ENCODE data around the gene SDSL.
A peak's percentile ranks its signal among the peaks of the same experiment; 100 is the strongest.

The SDSL gene

DNA sequence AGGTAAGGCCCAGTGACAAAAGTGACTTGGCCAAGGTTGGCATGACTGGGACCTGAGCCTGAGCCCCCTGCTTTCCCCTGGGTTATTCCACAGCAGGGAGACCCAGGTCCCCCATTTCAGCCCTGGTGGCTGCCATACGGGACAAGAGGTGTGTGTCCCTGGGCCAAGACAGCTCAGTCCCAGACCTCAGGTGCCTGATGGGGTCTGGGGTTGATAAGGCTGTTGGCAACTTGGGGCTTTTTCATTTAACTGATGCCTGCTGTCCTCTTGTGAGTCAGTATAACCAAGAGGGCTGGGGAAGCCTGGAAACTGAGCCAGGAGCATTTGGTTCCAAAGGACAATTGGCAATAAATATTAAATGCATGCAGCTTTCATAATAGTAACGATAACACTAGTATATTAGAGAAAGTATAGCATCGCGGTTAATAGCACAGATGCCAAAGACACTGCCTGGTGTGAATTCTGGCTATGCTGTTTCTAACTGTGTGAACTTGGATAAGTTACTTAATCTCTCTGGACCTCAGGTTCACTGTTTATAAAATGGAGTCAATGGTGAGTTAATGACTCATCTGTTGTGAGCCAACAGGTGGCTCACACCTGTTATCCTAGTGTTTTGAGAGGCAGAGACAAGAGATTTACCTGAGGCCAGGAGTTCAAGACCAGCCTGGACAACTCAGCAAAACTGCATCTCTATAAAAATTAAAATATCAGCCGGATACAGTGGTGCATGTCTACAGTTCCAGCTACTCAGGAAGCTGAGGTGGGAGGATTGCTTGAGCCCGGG, 898 bp downstream of the SDSL start:
- no peak for DNase-seq

DNA sequence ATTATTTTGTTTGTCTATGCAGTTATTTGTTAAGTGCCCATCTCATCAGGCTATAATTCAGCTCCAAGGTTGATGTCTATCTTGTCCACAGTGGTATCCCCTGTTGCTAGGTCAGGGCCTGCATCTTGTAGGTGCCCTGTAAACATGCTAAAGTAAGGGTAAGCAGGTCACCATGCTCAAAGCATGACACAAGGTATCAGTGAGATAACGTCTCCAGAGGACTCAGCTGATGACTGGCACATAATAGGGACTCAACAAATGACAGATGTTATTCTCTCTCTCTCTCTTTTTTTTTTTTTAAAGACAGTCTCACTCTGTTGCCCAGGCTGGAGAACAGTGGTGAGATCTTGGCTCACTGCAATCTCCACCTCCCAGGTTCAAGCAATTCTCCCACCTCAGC, 2.3 kb downstream of the SDSL start:
- no peak for DNase-seq

DNA sequence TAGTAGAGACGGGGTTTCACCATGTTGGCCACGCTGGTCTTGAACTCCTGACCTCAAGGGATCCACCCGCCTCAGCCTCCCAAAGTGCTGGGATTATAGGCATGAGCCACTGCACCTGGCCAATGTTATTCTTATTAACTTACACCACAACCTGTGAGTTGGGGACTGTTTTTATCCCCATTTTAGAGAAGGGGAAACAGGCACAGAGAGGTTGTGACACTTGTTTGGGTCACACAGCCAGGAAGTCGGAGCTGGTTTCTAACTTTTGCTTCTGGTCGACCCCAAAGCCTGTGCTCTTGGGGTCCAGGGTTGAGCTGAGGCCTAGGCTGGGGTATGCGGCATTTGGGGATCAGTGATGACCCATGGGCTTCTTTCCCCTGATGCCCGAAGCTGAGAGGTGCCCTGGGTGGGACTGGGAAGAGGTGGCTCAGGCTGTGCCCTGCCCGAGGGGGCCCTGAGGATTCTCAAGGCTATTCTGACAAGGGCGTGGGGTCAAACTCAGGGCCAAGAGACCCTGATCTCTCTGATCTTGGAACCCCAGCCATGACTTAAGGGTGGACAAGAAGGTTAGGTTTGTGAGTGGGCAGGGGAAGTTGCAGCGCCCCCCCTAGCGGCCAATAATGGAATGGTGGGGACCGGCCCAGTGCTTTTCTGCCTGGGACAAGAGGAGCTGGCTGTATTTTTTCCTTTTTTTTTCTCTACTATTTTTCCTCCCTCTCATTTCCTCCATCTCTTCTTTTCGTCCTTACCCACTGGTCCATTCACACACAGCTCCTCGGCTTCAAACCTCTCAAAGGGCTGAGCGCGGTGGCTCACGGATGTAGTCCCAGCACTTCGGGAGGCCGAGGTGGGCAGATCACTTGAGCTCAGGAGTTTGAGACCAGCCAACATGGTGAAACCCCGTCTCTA, 3.0 kb downstream of the SDSL start:
- peak; percentile 17 for DNase-seq

DNA sequence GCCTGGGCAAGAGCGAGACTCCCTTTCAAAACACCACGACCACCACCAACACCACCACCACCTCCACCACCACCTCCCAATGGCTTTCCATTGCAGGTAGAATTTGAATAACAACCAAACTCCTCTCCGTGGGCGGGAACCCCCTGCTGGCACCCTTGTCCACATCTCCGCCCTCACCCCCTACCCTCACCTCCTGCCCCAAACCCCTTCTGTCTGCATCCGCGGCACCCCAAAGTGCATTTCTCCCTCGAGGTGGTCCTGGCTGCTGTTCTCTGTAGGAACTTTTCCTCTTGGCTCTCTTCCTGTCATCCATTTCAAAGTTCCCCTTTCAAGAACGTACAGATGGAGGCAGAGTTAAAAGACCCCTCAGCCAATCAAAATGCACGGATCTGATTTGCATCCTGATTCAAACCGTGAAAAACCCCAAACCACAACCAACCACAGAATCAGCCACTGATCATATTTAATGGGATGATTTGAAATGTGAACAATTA, 3.8 kb downstream of the SDSL start:
- no peak for DNase-seq

DNA sequence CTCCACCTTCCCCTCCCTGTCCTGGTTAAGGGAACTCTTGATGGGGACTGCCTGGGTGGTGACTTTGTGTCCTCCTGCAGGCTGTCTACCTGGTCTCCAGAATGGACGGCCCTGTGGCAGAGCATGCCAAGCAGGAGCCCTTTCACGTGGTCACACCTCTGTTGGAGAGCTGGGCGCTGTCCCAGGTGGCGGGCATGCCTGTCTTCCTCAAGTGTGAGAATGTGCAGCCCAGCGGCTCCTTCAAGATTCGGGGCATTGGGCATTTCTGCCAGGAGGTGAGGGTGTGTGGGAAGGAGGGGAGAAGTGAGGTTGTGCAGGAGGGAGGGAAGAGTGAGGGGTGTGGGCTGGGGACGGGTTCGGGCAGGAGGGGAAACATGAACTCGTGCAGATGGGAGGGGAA, 5.7 kb downstream of the SDSL start:
- no peak for DNase-seq

DNA sequence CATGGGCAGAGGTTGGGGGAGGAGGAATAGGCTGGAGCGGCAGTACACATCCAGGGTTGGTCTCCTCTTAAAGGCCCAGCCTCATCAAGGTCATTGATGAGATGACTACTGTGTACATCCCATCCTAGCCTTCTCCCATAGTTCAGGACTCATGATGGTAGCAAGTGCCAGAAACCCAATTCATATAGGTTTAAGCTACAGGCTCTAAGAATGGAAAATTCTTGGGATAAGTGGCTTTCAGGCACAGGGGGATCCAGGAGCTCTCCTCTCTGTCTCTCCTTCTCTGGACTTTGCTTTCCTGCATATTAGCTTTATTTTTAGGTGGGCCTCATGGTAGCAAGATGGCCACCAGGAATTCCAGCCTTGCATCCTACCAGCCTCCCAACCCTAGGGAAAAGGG, 6.3 kb downstream of the SDSL start:
- no peak for DNase-seq

DNA sequence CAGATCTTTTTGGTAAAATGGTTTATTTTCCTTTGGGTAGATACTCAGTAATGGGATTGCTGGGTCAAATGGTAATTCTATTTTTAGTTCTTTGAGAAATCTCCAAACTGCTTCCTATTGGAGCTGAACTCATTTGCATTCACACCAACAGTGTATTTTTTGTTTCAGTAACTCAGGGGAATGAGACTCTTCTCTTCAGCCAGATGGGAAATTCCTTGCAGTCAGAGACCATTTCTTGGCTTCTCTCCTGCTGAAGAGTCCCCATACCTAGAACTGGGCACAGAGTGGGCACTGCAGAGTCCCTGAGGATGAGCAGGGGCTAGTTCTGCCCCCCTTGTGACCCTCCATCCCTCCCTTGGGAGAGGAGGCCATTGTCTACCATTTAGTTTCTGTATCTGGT, 10.8 kb downstream of the SDSL start:
- DNase-seq = no peak

DNA sequence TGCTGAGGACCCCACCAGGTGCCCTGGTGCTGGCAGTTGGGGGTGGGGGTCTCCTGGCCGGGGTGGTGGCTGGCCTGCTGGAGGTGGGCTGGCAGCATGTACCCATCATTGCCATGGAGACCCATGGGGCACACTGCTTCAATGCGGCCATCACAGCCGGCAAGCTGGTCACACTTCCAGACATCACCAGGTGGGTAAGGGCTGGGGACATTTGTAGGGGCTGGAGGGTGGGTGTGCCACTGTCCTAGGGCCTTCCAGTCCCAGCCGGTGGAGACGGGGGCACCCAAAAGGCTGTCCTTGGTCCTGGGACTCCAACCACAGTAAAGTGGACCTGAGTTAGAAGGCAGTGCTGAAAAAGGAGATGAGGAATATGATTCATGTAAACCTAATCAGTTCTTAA, 13.2 kb downstream of the SDSL start:
- DNase-seq = no peak

DNA sequence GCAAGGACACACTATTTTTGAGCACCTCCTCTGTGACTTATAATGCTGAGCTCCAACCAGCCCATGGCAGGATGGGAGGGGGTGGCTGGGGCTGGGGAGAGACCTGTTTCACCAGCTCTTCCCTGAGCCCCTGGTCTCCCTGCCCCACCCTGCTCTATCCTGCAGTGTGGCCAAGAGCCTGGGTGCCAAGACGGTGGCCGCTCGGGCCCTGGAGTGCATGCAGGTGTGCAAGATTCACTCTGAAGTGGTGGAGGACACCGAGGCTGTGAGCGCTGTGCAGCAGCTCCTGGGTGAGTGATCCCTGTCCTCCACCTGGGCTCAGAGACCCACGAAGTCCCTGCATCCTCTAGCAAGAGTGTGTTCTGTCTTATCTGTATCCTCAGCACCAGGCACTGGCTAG, 14.4 kb downstream of the SDSL start:
- no peak for DNase-seq

DNA sequence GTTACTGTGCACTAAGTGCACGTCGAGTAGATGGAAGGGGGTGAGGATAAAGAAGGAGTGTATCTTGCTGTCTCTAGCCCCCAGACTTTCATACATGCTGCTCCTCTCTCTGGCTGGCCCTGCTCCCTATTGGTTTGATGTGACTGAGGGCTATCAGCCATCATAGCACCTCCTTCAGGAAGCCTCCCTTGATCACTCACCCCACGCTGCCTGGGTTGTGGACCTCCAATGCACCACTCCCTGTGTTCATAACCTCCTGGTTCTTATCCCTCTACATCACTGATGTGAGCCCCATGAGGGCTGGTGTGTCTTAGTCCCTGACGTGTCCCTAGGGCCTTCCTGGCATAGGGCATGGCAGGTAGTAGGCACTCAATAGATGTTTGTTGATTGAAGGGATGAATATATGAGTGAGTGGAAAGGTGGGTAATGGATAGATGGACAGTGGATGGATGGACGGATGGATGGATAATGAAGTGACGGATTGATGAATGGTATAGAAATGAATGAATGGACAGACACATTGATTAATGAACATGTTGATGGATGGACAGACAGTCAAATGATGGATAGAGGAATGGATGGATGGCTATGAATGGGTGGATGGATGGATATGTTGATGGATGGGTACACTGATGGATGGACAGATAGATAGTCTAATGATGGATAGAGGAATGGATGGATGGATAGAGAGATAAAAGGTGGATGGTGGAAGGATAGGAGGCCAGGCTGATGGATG, 15.0 kb downstream of the SDSL start:
- DNase-seq = no peak

DNA sequence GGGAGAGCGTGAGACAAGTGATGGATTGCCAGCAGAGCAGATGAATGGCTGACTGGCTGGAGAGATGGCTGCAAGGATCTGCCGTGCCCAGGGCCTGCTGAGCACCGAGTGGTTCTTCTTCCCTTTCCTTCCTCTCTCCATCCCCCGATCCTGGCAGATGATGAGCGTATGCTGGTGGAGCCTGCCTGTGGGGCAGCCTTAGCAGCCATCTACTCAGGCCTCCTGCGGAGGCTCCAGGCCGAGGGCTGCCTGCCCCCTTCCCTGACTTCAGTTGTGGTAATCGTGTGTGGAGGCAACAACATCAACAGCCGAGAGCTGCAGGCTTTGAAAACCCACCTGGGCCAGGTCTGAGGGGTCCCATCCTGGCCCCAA, 15.5 kb downstream of the SDSL start:
- DNase-seq = no peak

DNA sequence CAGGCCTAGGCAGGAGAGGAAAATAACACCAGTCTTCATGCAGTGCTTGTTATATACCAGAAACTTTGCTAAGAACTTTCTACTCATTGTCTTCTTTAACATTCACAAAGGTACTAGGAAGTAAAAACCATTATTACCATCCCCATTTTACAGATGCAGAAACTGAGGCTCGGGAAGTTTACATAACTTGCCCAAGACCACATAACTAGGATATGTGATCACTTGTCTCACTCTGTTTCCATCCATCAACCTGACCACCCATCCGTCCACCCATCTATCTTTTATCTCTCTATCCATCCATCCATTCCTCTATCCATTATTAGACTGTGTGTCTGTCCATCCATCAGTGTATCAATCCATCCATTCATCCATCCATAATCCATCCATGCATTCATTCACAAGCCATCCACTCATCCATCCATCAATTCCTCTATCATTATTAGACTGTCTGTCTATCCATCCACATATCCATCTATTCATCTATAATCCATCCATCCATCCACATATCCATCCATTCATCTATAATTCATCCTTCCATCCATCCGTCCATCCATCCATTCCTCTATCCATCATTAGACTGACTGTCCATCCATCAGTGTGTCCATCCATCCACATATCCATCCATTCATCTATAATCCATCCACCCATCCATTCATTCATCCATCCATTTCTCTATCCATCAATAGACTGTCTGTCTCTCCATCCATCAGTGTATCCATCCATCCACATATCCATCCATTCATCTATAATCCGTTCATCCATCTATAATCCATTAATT, 16.5 kb downstream of the SDSL start:
- no peak for DNase-seq

DNA sequence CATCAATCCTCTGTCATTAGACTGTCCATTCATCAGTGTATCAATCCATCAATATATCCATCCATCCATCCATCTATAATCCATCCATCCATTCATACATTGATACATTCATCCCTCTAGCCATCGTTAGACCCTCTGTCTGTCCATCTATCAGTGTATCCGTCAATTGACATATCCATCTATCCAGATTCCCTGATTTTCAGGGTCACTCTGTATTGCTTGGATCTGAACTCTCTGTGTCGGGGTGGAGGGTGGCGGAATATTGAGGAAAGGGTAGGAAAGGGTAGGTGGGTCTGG, 17.1 kb downstream of the SDSL start:
- DNase-seq = no peak

DNA sequence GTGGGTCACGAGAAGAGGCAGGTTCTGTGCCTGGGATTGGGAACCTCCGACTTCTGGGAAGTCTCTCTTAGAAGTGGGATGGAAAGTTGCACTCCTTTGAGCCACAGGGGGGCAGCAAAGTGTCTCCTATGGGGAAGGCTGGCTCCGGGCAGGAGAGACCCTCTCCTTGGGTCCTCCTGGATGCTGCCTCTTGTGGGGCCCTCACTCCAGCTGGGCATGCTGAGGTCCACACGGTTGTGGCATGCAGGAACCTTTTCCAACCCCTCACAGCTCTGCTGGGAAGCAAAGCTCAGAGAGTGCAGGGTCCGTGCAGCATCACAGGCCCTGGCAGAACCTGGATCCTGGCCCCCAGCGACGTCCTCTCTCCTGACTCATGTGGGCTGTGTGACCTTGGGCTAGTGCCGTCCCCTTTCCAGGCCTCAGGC, 17.4 kb downstream of the SDSL start:
- DNase-seq = peak; percentile 59

DNA sequence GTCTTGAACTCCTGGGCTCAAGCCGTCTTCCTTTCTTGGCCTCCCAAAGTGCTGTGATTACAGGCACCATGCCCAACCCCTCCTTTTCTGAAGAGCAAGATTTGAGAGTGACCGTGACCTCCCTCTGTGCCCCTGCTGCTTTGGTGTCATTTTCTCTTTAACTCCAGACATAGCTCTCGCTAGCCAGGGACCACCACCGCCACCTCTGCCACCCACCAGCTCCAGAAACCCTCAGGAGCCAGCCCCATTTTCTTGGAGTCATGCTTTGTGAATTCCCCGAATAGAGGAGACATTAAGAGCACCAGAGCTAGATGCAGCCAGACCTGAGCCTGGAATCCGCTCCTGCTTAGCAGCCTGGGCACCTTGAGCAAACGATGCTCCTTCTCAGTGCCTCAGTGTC, 18.2 kb downstream of the SDSL start:
- no peak for DNase-seq

DNA sequence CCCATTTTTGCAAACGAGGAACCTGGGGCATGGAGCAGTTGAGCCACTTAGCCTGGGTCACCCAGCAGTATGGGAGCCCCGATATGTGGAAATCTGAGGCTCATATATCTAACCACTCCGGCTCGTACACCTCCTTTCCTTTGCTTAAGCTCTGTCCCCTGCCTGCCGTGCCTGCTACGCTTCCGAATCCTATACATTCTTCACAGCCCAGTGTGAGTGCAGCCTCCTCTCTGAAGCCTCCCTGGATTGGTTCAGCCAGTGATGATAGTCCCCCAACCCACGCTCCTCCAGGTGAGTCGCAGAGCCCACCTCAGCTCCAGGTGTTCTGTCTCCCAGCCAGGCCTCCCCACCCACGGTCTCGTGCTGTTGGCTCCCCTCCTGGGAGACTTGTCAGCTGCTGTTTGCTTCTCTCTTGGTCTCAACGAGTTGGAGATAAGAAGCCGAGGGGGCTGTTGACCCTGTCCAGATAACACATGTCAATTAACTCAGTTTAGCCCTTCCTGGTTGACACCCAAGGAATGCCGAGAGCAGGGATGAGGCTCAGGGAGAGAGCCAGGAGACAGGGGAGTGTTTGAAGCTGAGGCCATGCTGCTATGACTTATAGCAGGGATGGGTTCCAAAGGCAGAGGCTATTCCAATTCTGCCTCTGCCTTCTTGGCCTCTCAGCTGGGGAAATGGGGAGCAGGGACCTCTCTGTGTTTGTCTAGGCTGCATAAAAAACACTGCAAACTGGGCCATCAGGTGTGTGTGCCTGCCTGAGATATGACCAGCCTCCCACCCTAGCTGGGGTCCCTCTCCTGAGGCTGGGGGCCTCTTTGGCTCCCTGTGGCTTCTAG, 19.0 kb downstream of the SDSL start:
- no peak for DNase-seq

DNA sequence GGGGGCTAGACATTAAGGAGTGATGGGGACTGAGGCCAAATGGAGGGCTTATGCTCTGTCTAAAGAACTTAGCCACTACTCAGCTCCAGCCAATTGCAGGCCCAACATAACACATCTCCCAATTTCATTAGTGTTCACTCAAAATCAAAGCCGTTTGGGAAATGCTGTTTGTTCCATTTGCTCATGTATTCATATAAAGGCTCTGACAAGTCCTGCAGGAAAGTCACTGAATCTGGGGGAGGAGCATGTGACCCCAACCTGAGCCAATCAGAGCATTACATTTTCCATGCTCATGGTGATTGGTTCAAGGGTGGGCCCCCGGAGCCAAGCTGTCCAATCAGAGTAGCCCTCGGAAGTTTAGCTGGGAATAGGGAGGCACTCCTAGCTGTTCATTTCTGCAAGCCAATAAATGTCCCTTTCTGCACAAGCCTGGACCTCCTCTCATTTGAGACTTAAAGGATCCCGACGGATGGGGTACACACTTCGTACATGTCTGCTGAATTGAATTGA, 20.9 kb downstream of the SDSL start:
- no peak for DNase-seq

DNA sequence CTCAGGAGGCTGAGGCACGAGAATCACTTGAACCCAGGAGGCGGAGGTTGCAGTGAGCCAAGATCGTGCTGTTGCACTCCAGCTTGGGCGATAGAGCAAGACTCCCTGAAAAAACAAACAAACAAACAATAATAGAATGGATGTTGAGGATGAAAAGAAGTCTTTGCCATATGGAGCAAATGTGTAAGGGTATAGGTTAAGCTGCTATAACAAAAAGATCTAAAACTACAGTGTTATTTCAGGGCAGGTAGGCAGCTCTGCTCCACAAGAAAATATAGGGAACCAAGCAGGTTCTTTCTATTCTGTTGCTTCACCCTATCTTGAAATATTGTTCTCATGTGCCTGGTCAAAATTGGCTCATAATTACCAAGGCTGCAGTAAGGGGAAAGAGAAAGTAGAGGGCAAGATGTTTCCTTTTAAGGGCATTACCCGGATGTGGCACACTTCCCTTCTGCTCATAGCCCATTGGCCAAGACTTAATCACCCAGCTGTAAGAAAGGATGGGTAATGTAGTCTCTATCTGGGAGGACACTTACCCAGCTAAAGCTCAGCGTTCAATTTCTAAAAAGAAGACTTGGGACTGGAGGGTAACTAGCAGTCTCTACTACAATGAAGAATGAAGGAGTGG, 23.5 kb downstream of the SDSL start:
- DNase-seq = no peak

DNA sequence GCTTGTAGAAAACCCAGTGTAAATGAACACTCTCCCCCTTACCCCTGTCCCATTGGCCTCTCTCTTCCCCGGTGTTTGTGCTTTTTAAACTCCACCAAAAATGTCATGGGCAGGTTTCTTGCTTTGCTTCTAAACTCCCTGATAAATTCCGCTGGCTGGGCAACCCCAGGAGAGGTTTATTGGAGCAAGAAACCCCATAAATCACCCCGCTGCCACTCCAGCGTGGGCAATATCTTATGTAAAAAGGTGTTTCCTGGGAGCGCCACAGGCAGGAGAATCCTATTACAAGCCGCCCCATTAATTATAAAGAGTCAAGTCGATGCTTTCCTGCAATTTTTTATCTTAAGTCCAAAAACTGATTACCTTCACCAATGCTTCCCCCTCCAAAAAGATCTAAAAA, 26.7 kb downstream of the SDSL start:
- no peak for DNase-seq

DNA sequence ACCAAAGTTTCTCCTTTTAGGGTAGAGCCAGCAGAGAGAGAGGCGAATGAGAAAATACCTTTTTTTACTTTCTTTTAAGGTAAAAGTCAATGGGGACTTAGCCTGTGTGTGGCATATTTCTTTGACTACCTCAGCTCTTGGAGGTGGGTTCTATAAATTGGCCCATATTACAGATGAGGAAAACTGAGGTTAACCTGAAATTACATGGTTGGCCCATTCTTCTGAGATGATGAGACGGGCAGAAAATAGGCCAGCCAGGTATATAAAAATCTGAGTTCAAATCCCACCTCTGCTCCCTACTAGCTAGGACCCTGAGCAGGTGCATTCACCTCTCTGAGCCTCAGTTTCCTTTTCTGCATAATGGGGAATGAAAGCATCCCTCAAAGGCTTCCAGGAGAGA, 27.1 kb downstream of the SDSL start:
- DNase-seq = no peak

DNA sequence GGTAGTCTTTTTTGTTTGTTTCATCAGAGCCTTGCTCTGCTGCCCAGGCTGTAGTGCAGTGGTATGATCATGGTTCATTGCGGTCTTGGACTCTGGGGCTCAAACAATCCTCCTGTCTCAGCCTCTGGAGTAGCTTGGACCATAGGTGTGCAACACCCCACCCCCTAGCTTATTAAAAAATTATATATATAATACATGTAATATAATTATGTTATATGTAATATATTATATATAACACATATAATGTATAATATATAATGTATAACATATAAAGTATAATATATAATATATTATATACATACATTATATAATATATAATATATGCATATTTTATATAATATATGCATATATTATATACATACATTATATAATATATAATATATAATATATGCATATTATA, 27.7 kb downstream of the SDSL start:
- DNase-seq = no peak

All from NCI-H2171 treated with DMSO at 0.1 percent for 48 hours (cell line).